CD4-positive, alpha-beta T cell treated with Interleukin-17A for 4 hours (primary cell): ENCODE data around the gene SNRNP40.
"Not testable (repeated sequence)": the region's sequence is repeated elsewhere in the genome, so short reads cannot be mapped to it uniquely, and the experiment has no call there.

ENCODE experiments used
- DNase-seq: peaks from one replicate; pipeline ENCODE4 v3.0.0-alpha.2; 2020; ENCODE audit warnings: mixed read lengths

The SNRNP40 gene

DNA sequence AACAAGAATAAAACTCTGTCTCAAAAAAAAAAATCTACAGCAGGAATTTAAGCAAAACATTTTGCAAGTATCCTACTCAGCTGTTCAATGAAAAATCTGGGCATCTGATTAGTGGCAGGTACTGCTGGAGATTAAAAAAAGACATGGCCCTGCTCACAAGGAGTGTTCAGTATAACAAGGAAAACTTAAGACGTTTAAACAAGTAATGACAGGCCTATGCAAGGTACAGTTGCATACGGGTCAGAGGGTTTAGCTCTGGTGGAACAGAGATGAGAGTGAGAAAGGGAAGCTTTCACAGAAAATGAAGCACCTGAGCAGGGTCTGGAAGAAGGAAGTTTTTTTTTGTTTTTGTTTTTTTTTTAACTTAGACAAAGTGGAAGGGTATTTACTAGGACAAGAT is 23.0 kb downstream of the SNRNP40 start:
- DNase-seq = no peak

- DNase-seq = no peak
Measured at GRCh38 chr1:31272369-31272768, 24.2 kb downstream of the SNRNP40 start.

- no peak for DNase-seq
Measured at GRCh38 chr1:31266547-31266946, 30.0 kb downstream of the SNRNP40 start.

GRCh38 chr1:31264790-31265386 is 31.7 kb downstream of the SNRNP40 start:
- no peak for DNase-seq

GRCh38 chr1:31263408-31263807 is 33.2 kb downstream of the SNRNP40 start:
- DNase-seq = no peak

DNA sequence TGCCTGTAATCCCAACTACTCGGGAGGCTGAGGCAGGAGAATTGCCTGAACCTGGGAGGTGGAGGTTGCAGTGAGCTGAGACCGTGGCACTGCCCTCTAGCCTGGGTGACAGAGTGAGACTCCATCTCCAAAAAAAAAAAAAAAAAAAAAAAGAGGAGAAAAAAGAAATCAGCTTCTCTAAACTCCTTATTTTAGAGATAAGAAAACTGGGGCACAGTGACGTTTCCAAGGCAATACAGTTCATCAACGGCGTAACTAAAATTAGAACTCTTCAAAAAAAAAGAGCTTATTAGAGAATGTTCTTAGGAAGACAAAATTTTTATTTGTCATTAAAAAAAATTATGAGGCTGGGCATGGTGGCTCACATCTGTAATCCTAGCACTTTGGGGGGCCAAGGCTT is 34.2 kb downstream of the SNRNP40 start:
- DNase-seq = not testable (repeated sequence)

- DNase-seq = no peak
Measured at GRCh38 chr1:31261916-31262315, 34.7 kb downstream of the SNRNP40 start.

- no peak for DNase-seq
Measured at GRCh38 chr1:31259746-31260145, 36.8 kb downstream of the SNRNP40 start.

DNA sequence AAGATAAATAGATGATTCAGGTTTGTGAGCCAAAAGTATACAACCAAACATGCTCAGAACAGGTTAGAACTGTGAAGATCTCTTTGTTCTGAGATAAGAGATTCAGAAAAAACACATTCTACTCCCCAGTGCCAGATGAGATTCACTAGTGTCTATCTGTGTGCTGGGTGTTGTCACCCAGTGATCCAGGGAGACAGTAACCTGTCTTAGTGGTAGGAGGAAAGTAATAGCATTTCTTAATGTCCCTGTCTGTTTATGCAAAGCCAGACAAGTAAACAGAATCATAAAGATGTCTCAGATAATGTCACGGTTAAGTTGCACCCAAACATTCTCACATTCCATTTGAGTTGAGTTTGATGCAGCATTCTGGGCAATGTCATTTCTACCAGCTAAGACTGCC is 38.0 kb downstream of the SNRNP40 start:
- no peak for DNase-seq

DNA sequence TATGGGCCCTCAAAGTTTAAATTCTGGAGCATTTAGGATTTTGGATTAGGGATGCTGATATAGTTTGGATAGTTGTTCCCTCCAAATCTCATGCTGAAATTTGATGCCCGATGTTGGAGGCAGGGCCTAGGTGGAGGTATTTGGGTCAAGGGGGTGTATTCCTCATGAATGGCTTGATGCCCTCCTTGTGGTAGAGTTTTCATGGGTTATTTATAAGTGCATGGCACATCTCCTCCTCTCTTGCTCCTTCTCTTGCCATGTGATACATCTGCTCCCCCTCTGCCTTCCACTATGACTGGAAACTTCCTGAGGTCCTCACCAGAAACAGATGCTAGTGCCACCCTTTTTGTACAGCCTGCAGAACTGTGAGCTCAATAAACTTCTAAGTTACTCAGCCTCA is 39.4 kb downstream of the SNRNP40 start:
- DNase-seq = no peak

GRCh38 chr1:31249854-31250253 is 46.7 kb downstream of the SNRNP40 start:
- DNase-seq = no peak

- DNase-seq = no peak
Measured at GRCh38 chr1:31248276-31248675, 48.3 kb downstream of the SNRNP40 start.

DNA sequence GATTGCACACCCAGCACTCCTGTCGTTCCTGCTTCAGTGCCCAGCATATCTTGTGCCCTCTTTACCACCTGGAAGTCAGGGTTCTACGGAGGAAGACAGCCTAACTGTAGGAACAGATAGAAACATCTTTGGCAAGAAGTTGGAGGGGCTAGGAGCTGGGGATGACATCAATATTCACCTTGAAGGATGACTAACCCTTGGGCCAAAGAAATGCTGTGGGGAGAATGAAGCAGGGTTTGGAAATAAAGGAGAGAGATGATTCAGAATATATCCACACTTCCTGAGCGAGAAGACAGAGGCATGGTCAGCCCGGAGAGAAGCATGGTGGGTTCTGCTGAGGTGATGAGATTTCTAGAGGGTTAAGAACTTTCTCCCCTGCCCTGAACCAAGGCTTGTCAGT is 52.3 kb downstream of the SNRNP40 start:
- no peak for DNase-seq

DNA sequence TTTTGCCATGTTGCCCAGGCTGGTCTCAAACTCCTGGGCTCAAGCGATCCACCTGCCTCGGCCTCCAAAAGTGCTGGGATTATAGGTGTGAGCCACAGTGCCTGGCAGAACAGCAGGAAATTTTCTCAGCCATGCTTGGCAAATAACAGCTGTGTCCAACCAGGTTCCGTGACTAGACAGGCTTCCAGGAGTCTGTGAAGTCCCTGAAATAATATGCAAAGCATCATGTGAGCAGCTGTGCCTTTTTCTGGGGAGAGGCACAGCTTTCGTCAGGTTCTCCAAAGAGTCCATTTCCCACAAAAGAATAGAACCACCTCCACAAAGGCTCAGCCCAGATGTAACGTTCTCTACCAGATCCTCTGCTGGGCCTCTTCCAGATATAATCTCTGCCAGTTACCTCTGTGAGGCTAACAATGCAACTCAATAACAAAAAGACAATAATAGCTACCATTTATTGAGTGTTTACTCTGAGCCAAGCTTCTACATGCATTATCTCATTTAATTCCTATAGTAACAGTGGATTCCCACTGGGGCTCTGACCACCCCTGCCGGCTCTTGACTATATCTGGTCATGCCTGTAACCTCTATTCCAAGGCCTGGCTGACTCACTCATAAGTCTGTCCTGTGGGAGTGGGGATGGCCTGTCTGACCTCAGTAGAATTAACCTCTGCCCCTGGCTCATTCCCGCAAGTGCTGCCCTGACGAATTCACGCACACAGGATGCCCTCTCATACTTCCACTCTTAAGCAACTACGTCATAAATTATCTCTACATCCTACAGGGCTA is 52.9 kb downstream of the SNRNP40 start:
- DNase-seq = no peak

- DNase-seq = no peak
Measured at GRCh38 chr1:31241321-31241720, 55.3 kb downstream of the SNRNP40 start.

GRCh38 chr1:31239653-31240241 is 56.8 kb downstream of the SNRNP40 start, which contains the start of gene NKAIN1:
TSS of gene NKAIN1 (minus strand) at chr1:31239887. CDS start at chr1:31239547, 340 bp downstream.
- no peak for DNase-seq

GRCh38 chr1:31238986-31239613 is 57.5 kb downstream of the SNRNP40 start:
- no peak for DNase-seq

GRCh38 chr1:31238612-31238985 is 58.0 kb downstream of the SNRNP40 start:
- DNase-seq = no peak

- DNase-seq = no peak
Measured at GRCh38 chr1:31234870-31235269, 61.7 kb downstream of the SNRNP40 start.

GRCh38 chr1:31234123-31234708 is 62.4 kb downstream of the SNRNP40 start:
- no peak for DNase-seq

GRCh38 chr1:31232689-31233088 is 63.9 kb downstream of the SNRNP40 start:
- DNase-seq = no peak

GRCh38 chr1:31231802-31232201 is 64.8 kb downstream of the SNRNP40 start:
- DNase-seq = no peak

- no peak for DNase-seq
Measured at GRCh38 chr1:31230378-31230777, 66.2 kb downstream of the SNRNP40 start.
